NCI-H1436 (cell line): ENCODE measurements around the gene THSD7A.

Experiments
- DNase-seq: peaks from one replicate; lab custom pipeline; 2025; lab: John Stamatoyannopoulos, UW

The THSD7A gene

DNA sequence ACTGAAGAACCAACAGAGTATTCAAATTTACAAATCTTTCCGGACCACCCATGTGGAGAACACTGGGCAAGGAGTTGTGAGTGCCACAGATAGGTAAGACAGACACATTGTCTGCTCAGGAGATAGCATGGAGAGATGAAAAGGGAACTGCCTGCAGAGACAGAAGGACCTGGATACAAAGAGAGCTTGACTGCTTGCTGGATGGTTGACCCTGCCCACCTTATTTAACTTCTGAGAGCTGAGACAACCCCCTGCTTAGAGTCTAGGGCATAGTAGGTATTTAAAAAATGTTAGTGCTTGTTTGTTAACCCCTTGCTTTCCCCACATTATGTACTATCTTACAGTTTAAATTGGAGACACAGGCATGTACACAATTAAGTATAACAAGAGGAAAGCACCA lies 314.1 kb downstream of the THSD7A start:
- no peak for DNase-seq

DNA sequence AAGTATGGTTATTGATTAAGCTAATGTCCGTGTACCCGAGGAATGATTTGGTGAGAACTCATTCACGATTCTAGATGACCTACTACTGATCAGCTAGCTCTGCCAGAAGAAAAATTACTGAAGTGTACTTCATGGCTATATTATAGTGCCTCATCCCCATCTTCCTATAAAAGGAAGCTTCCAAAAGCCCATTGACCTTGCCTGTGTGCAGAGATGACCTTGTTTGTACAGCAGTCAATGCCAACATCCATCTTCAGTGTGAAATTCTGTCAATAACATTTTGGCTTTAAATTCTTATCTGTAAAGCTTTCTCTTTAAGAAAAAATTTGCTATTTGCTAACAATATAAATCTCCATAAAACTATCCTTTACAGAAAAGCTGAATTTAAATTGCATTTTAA lies 315.7 kb downstream of the THSD7A start:
- no peak for DNase-seq

DNA sequence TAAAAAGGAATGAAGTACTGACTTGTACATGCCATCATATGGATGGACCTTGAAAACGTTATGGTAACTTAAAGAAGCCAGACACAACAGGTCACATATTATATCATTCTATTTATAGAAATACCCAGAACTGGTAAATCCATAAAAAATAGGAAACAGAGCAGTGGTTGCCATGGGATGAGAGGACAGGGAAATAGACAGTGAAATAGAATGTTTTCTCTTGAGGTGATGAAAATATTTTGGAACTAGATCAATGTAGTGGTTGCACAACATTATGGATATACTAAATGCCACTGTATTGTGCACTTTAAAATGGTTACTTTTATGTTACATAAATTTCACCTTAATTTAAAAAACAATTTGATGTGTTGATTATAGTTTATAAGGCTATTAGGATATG lies 318.5 kb downstream of the THSD7A start:
- DNase-seq: no peak

DNA sequence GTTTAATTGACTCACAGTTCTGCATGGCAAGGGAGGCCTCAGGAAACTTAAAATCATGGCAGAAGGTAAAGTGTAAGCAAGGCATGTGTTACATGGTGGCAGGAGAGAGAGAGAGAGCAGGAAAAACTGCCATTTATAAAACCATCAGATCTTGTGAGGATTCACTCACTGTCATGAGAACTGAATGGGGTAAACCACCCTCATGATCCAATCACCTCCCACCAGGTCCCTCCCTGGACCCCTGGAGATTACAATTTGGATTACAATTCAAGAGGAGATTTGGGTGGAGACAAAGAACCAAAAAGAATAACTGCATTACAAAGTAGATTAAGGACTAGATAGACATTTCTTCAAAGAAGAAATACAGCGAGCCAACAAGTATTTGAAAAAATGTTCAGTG lies 324.1 kb downstream of the THSD7A start:
- no peak for DNase-seq

DNA sequence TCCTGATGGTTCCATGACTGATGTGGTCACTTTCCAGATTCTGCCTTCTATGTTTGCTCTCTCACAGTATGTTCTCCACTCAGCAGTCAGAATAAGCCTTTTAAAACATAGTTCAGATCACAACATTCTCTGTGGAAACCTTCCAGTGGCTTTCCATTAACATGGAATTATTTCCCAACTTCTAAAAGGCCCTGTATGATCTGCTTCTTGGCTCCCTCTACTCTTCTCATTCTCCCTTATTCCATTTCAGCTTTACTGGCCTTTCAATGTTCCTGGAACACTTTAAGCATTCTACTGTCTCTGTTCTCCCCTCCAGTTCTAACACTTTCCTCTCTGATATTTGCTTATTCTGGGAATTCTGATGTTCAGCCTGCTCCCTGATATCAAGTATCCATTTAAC lies 325.6 kb downstream of the THSD7A start:
- DNase-seq: no peak

DNA sequence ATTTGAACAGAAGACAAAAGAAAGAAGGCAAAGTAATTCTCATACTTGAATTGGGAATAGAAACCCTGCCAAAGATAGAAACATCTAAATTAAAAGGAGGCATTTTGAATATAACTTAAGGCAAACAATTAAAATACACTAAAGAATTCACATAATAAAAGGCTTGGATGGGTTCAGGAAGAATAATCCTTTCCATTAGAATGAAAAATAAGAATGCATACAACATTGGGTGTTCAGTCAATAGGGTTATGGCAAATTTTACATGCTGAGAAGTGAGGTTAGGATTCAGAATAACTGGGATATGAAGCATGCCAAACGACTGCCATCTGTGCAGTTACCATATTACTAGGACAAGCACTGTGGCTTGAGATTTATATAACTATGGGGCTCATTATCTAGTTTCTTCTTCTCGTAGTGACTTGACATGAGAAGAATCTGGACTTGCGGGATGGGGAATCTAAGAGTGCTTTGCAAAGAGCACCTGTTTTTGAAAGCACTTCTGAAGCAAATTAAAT lies 326.5 kb downstream of the THSD7A start:
- no peak for DNase-seq

DNA sequence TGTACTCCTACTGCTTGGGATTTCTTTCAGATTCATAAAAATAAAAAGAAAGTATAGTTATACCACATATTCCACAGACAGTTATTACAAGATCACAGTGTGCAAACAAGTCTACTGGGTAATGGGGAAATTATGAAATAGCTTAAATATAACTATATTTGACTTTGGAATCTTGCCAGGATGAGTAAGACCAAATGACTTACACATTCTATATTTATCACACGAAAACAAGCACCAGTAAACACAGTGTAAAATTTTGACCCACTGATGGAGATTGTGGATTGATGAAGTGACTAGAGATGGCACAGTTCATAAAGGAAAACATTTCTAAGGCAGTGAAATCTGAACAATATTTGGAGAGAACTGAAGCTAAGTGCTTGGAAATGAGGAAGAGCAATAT lies 339.7 kb downstream of the THSD7A start:
- no peak for DNase-seq

DNA sequence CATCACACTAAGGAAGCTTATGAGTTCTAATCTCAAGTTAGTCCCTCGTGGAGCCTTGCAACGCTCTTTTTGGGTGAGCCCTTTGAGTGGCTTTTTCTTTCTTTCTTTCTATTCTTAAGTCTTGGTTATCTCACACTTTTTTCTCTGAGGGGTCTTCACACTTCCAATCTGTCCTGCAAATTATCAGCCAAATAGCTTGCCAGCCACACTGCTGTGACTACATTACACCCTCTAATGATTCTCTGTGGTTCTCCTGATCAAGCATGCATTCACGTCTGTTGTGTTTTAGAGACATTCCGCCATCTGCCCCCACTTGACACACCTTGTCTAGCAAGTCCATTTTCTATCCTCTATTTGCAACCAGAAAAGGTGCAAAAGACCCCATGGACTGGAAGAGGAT lies 340.2 kb downstream of the THSD7A start:
- no peak for DNase-seq

DNA sequence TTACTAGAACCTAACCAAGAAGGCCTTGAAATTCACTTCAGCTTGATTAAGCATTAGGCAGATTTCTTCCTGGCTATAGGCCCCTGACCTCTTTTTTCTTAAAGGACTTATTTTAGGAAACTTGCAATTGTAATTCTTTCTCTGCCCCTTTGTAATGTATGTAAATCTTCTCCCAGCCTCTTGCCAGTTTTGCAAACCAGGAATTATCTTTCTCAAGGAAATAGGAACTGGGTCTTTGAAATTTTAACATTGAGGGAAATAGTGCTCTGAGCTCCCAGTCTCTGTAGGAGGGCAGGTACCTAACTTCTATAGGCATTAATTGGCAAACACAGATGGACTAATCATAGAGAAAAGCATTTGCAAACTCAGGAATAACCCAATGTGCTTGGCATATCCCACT lies 342.7 kb downstream of the THSD7A start:
- no peak for DNase-seq

DNA sequence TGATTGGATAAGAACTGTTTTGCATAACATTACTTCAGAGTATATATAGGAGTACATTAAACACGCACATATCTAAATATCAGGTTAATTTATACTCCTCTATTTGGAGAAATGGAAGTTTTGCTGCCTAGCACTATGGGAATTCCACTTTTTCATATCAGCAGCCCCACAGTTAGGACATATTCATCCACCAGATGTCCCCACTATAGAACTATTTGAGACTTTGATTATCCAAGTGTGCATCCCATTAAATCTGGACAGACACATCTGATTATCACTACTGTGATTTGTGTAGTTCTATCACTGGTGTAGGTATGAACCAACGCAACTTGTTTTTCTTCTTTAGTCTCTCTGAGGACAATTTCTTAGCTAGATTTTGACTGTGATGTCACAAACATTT lies 345.7 kb downstream of the THSD7A start:
- DNase-seq: no peak

DNA sequence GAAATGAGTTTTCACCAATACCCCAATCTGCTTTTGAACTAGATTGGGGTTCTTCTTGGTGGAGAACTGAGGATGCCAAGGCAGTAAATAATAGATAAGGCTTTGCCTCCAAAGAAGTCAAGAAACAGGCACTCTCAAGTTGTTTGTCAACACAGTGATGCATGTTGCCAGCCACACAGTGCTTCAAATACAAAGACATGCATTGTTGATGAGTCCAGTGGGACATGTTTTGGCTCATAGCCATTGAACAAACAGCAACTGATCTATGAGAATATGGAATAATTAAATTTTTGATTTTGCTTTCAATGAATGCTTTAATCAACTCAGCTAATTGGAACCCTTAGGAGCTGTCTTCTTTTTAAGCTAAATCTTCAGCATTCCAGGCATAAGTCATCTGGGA lies 346.4 kb downstream of the THSD7A start:
- DNase-seq: no peak

DNA sequence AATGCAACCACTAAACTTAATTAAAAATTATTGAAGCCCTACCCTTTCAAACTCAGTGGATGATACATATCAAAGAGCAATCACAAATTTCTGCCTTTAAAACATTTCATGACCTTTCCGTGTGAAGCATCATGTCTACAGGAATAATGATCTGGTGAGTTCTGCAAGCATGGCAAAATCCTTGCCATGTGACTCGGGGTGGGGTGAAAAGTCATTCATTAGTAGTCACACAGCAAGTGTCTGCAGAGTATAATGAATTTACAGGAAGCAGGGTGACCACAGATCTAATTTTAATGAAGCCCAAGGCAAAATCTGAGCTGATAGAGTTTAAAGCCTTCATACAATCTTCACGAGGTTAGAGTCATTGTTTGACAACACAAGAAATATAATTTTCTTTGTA lies 351.9 kb downstream of the THSD7A start:
- no peak for DNase-seq

DNA sequence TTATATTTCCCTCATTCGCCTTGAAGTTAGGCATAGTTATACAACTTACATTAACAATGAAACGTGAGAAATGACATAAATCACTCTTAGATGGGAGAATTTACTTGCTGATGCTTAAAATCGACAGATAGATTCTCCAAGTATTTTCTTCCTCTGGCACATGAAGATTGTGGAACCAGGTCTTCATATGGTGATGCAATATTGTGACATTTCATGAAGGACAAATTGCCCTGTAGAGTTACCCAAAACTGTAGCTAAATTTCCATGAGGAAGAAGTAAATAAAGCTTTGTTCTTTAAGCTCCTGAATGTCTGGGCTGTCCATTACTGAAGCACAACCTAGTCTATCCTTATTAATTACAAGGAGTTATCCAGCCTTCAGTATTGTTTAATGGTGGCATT lies 353.1 kb downstream of the THSD7A start:
- DNase-seq: no peak

DNA sequence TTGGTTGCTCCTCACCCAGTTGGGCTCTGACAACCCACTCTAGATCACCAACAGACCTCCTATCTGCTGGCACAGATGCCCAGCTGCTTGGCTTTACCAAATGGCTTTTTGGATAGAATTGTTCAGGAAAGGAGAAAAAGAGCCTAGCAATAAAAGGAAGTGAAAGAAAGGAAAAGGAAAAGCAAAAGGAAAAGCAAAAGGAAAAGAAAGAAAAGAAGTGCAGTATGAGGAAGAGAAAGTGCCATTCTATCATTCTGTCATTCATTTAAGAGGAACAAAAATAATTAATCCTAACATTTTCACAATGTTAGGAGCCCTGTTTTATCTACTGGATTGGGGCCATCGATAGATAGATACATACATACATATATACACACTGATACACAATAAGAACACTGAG lies 353.6 kb downstream of the THSD7A start:
- no peak for DNase-seq

DNA sequence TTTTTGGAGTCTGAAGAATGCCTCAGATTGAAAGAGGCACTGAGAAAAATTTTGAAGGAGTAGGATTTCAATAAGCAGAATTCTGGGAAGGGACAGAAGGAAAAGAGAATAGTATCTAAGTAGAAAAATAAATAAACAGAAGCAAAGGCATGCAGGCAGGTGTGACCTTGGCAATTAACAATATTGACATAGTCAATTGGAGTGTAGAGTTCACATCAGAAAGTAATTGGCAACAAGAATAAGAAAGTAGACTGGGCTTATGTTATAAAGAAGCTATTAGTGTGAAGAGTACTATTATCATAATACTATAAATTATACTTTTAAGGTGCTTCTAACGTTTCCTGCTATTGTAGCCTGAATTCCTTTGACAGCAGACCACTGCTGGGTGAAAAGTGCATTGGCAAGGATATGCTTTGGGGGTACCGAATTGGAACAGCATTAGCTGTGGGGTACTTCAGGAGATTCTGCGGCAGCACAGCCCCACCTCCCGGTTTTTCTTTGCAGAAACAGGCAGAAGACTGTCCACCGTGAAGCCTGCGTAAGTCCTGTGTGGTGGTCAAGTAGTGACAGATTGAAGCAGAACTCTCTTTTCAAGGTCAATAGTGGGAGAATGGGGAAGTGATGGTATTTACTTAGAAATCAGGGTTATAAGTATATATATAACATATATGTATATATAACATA lies 357.0 kb downstream of the THSD7A start:
- DNase-seq: no peak

DNA sequence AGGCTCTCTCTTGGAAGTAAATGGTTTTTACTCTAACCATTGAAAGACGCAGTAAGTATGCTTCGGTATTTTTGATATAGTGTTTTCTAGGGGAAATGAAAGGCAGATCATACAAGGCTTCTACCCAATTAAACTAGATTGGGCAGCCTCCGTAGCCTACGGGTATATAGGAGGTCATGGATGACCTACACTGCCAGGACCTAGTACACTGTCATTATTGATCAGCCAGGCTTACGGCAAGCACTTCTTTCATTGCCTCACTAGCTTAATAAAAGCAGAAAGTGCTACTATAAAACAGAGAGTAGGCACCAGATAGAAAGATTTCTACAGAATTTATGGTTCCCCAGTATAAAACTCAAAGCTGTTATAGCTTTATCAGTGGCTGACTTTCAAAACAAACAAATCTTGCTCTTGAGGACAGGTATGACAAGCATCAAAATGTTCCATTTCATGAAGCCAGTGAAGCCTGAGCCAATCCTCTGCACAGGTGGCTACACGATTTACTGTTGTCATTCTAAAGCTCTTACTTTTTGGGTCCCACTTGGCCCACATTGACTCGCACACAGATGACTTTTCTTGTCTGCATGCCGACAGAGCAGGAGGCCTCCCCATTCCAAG lies 358.1 kb downstream of the THSD7A start:
- no peak for DNase-seq

DNA sequence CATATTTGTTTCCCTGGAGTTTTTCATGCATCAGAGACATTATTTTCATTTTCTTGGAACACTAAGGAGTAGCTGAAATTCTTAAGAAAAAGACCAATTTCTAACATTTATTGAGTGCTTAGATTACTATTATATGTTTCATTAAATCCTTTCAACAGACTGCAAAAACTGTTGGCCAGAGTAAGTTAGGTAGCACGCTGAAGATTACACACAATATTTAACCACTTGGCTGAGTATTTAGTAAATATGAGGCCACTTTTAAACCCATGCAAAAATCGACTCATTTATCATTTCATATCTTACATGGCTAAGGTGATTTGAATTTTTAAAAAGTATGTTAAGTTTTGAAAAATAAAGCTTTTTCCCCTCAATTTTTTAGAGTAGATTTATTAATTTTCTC lies 358.8 kb downstream of the THSD7A start:
- DNase-seq: no peak

DNA sequence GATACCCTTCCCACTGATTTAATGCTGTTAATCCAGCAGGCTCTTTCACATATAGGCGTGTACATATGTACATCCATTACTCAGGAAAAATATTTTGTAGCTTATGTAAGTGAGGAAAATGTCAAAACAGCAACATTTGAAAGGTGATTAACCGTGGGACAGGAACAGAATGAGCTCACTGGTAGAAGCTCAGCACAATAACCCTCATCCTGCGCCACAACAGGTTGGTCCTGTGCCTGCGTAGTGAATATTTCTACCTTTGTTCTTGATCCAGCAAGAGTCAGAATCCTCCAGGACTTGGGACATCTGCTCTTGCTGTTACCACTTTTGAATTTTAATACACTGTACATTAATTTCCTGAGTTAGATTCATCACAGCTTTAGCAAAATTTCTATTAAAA lies 359.4 kb downstream of the THSD7A start:
- DNase-seq: no peak

DNA sequence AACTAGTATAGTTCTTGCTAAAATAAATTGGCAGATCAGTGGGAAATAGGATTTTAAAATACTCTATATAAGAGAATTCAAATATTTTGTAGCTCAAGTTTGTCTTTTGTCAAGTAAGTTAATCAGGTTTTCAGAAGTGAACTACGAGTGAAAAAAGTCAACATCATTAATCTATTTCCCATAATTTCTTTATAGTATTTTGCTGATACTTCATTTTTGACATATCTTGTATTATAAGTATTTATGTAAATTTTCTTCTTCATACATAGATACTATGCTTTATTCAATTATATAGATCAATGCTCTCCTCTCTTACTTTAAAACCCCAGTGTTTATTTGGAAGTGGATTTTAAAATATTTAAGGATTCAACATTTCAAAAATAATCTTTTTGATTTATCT lies 360.7 kb downstream of the THSD7A start:
- DNase-seq: no peak

DNA sequence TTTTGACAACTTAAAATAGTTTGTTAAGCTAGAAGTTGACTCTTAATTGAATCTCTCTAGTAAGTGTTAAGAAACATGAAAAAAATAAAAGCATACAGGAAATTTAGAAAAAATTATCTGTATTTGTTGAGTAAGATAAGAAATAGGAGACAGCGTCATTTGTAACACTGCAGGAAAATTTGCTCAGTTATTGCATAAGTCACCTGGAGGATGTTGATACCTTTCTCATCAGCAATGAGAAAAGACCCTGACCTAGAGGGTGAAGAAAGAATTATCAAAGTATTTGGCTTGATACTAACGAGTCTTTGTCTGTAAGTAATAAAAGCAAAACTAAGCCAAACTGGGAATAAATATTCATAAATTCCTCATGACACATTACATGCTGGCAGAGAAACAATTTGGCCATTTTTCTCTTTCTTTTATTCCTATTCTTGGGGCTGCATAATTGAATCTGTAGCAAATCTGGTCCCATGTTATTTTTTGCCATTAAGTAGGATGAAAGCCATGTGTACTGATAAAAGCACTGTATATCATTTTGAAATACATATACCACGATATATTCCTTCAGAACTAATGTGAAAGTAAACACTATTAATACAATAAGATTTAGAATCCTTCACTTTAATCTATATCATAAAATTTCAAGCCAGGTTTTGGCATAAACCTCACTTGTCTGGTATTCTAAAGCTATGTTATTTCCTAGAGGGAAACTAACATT lies 362.8 kb downstream of the THSD7A start:
- DNase-seq: no peak

DNA sequence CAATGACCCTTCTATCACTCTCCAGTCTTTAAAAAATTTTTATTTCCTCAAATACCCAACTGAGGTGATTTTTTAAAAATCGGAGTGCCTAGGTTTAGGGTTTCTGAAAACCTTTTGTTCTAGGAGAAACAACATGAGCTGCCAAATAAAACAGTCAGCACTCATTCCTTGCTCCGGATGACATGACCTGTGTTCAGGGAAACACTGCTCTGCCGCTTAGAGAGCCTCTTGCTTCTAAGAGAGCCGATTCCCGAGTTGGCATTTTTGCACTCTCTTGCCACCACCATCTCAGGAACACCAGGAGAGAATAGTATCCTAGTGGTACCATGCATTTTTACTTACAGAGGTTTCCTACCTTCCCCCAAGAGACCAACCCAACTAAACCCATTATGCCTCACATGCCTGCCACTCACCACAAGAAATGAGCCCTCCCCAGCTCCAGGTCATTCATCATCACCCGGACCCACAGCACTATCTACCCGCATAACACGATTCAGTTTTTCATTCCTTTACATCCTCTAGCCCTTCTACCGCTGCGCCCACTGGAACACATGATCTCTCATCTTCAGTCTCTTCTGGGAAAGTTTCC lies 365.4 kb downstream of the THSD7A start:
- DNase-seq: no peak

DNA sequence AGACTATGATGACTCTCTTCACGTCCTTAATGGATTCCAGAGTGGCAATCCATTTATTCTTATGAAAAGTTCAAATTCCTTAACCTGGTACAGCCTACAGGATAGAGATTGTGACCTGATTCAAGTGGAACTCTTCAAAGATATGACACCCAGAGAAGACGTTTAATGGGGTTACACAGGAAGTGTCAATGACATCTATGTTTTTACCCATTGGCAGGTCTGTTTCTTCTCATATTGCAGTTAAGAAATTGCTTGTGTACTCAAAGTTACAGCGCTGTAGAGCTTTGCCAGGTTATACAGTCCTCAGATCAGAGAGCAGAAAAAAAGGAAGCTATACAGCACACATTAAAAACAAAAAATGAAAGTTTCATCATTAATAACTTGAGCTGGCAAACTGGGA lies 367.4 kb downstream of the THSD7A start:
- DNase-seq: no peak

DNA sequence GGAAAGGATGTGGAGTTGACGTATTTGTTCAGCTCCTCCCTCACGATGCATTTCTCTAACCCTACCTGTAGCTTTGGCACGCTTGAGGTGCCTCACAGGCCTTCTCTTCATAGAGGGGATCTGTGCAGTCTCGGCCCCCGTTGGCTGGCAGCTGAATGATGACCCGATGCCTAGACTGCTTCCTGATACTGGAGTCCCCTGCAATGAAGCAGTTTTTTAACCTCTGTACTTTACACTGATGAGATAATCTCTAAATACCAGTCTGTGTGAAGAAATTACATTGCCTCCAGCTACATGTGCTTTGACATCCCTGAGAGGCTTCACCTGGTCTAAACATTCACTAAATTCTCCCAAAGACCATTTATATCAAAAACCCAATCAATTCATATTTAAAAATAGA lies 370.1 kb downstream of the THSD7A start:
- no peak for DNase-seq
